PC-3 (cell line): ENCODE measurements around the gene WDR81. TPM values are rescaled to one million over a fixed set of nuclear protein-coding genes. Genes with fewer than 3 reads are reported as not detected.
"Not testable (repeated sequence)": the region's sequence is repeated elsewhere in the genome, so short reads cannot be mapped to it uniquely, and the experiment has no call there.

ENCODE experiments used
- ATAC-seq: fragments of 200-7000 bp; cut with Tn5 transposase; 2 replicates; pipeline ENCODE4 v1.9.1; 2020; ENCODE audit warnings: mild to moderate bottlenecking, moderate library complexity
- BruUV-seq: library from RNA; stranded (reverse); fragments of 400-500 nt; replicated peaks from 2 replicates; lab custom pipeline; 2021; lab: Mats Ljungman, UMichigan
- CTCF ChIA-PET: fragments of 300-600 bp; sonication (Branson Sonifier 250); formaldehyde crosslinking; loops from one replicate; lab custom pipeline; 2022; ENCODE audit warnings: antibody characterized with exemption; lab: Charles Lee
- POLR2A ChIA-PET: fragments of 300-600 bp; sonication (Branson Sonifier 250); formaldehyde crosslinking; loops from one replicate; lab custom pipeline; 2022; ENCODE audit warnings: antibody characterized with exemption; ENCODE audit not compliant: unreplicated experiment; lab: Charles Lee
- DNase-seq: peaks from one replicate; pipeline ENCODE4 v3.0.0-alpha.2; 2015
- H2AFZ ChIP-seq: fragments of 300-600 bp; sonication (generic); 2 replicates; pipeline ENCODE4 v1.6.0; 2016; ENCODE audit warnings: antibody characterized with exemption, low read length
- H3F3A ChIP-seq: fragments of 300-600 bp; sonication (generic); one replicate; pipeline ENCODE4 v1.6.0; 2017; ENCODE audit warnings: antibody characterized with exemption, low read length, control low read depth, mild to moderate bottlenecking; ENCODE audit not compliant: unreplicated experiment
- H3K27ac ChIP-seq: fragments of 300-600 bp; sonication (generic); 2 replicates; pipeline ENCODE4 v1.5.1; 2016; ENCODE audit warnings: mild to moderate bottlenecking, low read length
- H3K27me3 ChIP-seq: fragments of 300-600 bp; sonication (generic); 2 replicates; pipeline ENCODE4 v1.6.1; 2016; ENCODE audit warnings: low read length, mixed read lengths
- H3K36me3 ChIP-seq: fragments of 300-600 bp; sonication (generic); 2 replicates; pipeline ENCODE4 v1.6.1; 2016; ENCODE audit warnings: low read depth, mixed run types, low read length, mixed read lengths
- H3K4me1 ChIP-seq: fragments of 300-600 bp; sonication (generic); 2 replicates; pipeline ENCODE4 v1.5.1; 2016; ENCODE audit warnings: low read length; ENCODE audit not compliant: insufficient read depth
- H3K4me2 ChIP-seq: fragments of 300-600 bp; sonication (generic); 2 replicates; pipeline ENCODE4 v1.6.0; 2016; ENCODE audit warnings: low read length
- H3K4me3 ChIP-seq: fragments of 300-600 bp; sonication (generic); 2 replicates; pipeline ENCODE4 v1.5.1; 2016; ENCODE audit warnings: mild to moderate bottlenecking, low read length, mixed read lengths
- H3K79me2 ChIP-seq: fragments of 300-600 bp; sonication (generic); 2 replicates; pipeline ENCODE4 v1.6.1; 2017; ENCODE audit warnings: low read length, mixed read lengths
- H3K9ac ChIP-seq: fragments of 300-600 bp; sonication (generic); 2 replicates; pipeline ENCODE4 v1.6.0; 2016; ENCODE audit warnings: mild to moderate bottlenecking, low read length
- H3K9me2 ChIP-seq: fragments of 300-600 bp; sonication (generic); replicated peaks from 2 replicates; pipeline ENCODE4 v1.6.1; 2016; ENCODE audit warnings: mixed run types, low read length, mixed read lengths
- H3K9me3 ChIP-seq: fragments of 300-600 bp; sonication (generic); 2 replicates; pipeline ENCODE4 v1.6.1; 2016; ENCODE audit warnings: low read length, mixed read lengths
- H4K20me1 ChIP-seq: fragments of 300-600 bp; sonication (generic); 2 replicates; pipeline ENCODE4 v1.6.1; 2016; ENCODE audit warnings: low read length, mixed read lengths
- CTCF ChIP-seq: fragments of 300-600 bp; sonication (generic); conservative IDR thresholded peaks from 2 replicates; pipeline ENCODE4 v1.5.1; 2017; ENCODE audit warnings: antibody characterized with exemption, low read depth, mild to moderate bottlenecking, low read length
- EZH2 ChIP-seq: fragments of 300-600 bp; sonication (generic); IDR thresholded peaks from one replicate; pipeline ENCODE4 v1.6.1; 2017; ENCODE audit warnings: antibody characterized with exemption, mild to moderate bottlenecking, low read length; ENCODE audit not compliant: unreplicated experiment
- EZH2phosphoT487 ChIP-seq: fragments of 300-600 bp; sonication (generic); IDR thresholded peaks from 2 replicates; pipeline ENCODE4 v1.6.1; 2018; ENCODE audit warnings: mild to moderate bottlenecking, antibody characterized with exemption, low read length, borderline replicate concordance
- intact Hi-C: fragments of 100-400 bp; cut with micrococcal nuclease; formaldehyde crosslinking; loops from 2 replicates; pipeline ENCODE4 v1.9.0; 2023
- total RNA-seq: library from RNA; depleted of rRNA; stranded (reverse); fragments of >200 nt; gene quantifications from 2 replicates; pipeline ENCODE4 v1.2.3, GENCODE V29; 2014

WDR81 gene
- total RNA-seq, 1 experiment from 2014 or later = 14.6 TPM

- Histone ChIP-seq H3K9ac (no peak overlapping the region), H3K27ac (no peak overlapping the region), H3K9me2 (no peaks in the 10 kb centered on the region), H3K4me3 (no peak overlapping the region), H2AFZ (no peak overlapping the region), H3F3A (no peaks in the 10 kb centered on the region), H3K36me3 (no peaks in the 10 kb centered on the region), H3K4me2 (no peak overlapping the region), H3K27me3 (no peaks in the 10 kb centered on the region), H3K9me3 (no peaks in the 10 kb centered on the region), H3K79me2 (no peaks in the 10 kb centered on the region), H3K4me1 (no peaks in the 10 kb centered on the region), H4K20me1 (no peaks in the 10 kb centered on the region)
- ATAC-seq (no peak), DNase-seq (no peak)
- no peak for TF ChIP-seq CTCF
- no peak for TF ChIP-seq EZH2phosphoT487
- TF ChIP-seq EZH2 = no peak
- ChIA-PET CTCF (no interaction called here), POLR2A (no interaction called here)
- intact Hi-C loops = no loop called here
- BruUV-seq = no TSS peak
Measured at GRCh38 chr17:1737531-1738291, 13.2 kb downstream of the WDR81 start.

- H3K4me3 ChIP-seq, H3K27me3 ChIP-seq, H3K4me1 ChIP-seq, H3K36me3 ChIP-seq, H3K79me2 ChIP-seq, CTCF ChIA-PET, H3K9ac ChIP-seq, H2AFZ ChIP-seq, H4K20me1 ChIP-seq, H3K4me2 ChIP-seq, H3K9me3 ChIP-seq, ATAC-seq, H3K9me2 ChIP-seq, H3F3A ChIP-seq, H3K27ac ChIP-seq, POLR2A ChIA-PET, intact Hi-C loops, DNase-seq, BruUV-seq: not testable (repeated sequence)
Measured at GRCh38 chr17:1741899-1742298, 17.4 kb downstream of the WDR81 start.

GRCh38 chr17:1742371-1743087, 18.0 kb downstream of the WDR81 start, which contains the start of gene SERPINF2:
Gene SERPINF2, plus strand, starts transcription at chr17:1742871. Its CDS starts 2,125 bp downstream, at chr17:1744996.
- Histone ChIP-seq H3K9ac (no peak within 1 kb of the TSS), H3K27me3 (no peaks in the 10 kb centered on the region), H3K4me3 (no peak within 1 kb of the TSS), H3K9me2 (no peaks in the 10 kb centered on the region), H3K27ac (no peak within 1 kb of the TSS), H3K4me1 (no peaks in the 10 kb centered on the region), H3K79me2 (no peaks in the 10 kb centered on the region), H3K36me3 (no peaks in the 10 kb centered on the region), H3K4me2 (no peak within 1 kb of the TSS), H3F3A (no peaks in the 10 kb centered on the region), H4K20me1 (no peaks in the 10 kb centered on the region), H2AFZ (no peak within 1 kb of the TSS), H3K9me3 (no peaks in the 10 kb centered on the region)
- intact Hi-C loops = no loop called here
- TF ChIP-seq EZH2 (no peak), EZH2phosphoT487 (no peak), CTCF (no peak)
- DNase-seq (no peak), ATAC-seq (no peak)
- POLR2A ChIA-PET = no interaction called here
- CTCF ChIA-PET = no interaction called here
- BruUV-seq = no TSS peak
